DMS153 treated with DMSO at 0.1 percent for 48 hours (cell line): ENCODE data around the gene FUT8.
"Not testable (repeated sequence)": the region's sequence is repeated elsewhere in the genome, so short reads cannot be mapped to it uniquely, and the experiment has no call there.

Experiments
- DNase-seq: peaks from one replicate; lab custom pipeline; 2025; ENCODE audit not compliant: unreplicated experiment; lab: John Stamatoyannopoulos, UW

Gene FUT8

GRCh38 chr14:65415613-65416012 is 3.1 kb downstream of the FUT8 start:
- no peak for DNase-seq

GRCh38 chr14:65419593-65420252 is 7.2 kb downstream of the FUT8 start:
- no peak for DNase-seq

- DNase-seq, result no peak
These were observed 8.9 kb downstream of the FUT8 start for GRCh38 chr14:65421201-65421981.

DNA sequence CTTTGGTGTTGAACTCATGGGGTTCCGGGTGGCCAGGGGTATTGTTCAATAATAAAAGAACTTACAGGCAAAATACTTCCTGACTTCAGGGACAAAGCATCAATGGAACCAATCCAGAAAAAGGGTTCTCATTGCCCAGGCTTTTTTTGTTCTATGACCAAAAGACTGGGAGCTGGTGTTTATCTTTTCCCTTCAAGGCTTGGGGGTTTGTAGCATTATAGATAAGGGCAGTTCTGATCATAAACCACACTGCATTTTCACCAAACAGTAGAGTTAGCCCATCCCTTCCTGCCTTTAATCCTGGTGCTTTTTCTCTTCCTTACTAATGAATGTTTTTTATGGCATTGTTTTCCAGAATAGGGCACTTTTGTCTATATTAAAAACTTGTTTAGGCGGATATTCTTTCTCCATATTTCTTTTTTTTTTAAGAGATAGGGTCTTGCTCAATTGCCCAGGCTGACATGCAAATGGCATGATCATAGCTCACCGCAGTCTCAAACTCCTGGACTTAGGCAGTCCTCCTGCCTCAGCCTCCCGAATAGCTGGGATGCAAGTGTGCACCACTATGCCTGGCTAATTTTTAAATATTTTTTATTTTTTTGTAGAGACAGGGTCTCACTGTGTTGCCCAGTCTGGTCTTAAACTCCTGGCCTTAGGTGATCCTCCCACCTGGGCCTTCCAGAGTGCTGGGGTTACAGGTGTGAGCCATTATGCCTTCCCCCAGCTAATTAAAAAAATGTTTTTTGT is 9.7 kb downstream of the FUT8 start:
- DNase-seq, result no peak

DNA sequence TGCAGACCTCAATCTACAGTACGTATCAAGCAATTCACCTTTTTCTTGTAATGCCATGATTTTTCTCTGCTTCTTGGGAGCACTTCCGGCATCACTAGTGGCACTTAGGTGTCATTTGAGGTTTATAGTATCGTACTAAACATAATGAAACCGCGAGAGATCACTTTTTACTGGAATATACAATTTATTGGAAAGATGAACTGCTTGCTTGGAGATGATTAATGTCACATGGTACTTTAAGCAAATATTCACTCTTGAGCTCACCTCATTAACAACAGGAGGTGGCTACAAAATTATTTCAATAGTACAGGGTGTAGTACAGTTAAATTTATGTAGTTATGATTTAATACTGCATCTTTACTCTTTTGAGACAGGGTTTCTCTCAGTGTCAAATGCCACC is 11.5 kb downstream of the FUT8 start:
- DNase-seq, result no peak

DNA sequence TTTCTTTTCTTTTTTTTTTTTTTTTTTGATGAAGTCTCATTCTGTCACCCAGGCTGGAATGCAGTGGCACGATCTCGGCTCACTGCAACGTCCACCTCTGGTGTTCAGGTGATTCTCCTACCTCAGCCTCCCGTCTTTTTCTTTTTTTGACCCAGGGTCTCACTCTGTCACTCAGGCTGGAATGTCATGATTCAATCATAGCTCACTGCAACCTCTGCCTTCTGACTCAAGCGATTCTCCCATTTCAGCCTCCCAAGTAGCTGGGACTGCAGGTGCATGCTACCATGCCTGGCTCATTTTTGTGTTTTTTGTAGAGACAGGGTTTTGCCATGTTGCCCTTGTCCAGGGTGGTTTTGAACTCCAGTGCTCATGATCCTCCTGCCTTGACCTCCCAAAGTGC is 12.0 kb downstream of the FUT8 start:
- DNase-seq, result no peak

GRCh38 chr14:65425885-65426284 is 13.4 kb downstream of the FUT8 start:
- DNase-seq, result no peak

DNA sequence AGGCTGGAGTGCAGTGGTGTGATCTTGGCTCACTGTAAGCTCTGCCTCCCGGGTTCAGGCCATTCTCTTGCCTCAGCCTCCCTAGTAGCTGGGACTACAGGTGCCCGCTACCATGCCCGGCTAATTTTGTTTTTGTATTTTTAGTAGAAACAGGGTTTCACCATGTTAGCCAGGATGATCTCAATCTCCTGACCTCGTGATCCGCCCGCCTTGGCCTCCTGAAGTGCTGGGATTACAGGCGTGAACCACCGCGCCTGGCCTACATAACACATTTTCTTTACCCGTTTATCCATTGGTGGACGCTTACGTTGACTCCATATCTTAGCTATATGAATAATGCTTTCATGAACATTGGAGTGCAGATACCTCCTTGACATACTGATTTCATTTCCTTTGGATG is 14.4 kb downstream of the FUT8 start:
- DNase-seq, result not testable (repeated sequence)

- no peak for DNase-seq
These were observed 16.2 kb downstream of the FUT8 start for GRCh38 chr14:65428691-65429090.

DNA sequence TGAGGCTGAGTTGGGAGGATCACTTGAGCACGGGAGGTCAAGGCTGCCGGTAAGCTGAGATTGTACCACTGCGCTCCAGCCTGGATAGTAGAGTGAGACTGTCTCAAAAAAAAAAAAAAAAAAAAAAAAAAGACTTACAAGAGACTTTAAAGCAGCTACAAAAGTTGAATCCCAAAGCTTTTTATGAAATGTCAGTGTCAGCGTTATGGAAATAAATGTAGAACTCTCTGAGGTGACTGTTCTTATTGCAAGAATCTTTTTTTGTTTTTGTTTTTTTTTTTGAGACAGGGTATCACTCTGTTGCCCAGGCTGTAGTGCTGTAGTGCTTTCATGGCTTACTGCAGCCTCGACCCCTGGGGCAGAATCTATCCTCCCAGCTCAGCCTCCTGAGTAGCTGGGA is 17.2 kb downstream of the FUT8 start:
- no peak for DNase-seq

DNA sequence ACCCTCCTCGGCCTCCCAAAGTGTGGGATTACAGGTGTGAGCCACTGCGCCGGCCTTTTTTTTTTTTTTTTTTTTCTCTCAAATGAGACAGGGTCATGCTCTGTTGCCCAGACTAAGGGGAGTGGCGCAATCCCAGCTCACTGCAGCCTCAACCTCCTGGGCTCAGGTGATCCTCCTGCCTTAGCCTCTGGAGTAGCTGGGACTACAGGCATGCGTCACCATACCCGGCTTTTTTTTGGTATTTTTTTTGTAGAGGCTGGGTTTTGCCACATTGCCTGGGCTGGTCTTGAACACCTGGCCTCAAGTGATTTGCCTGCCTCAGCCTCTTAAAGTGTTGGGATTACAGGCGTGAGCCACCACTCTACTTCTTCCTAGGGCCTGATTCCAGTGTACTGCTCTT is 18.7 kb downstream of the FUT8 start:
- DNase-seq, result no peak

GRCh38 chr14:65431951-65432350 is 19.4 kb downstream of the FUT8 start:
- DNase-seq, result no peak

DNA sequence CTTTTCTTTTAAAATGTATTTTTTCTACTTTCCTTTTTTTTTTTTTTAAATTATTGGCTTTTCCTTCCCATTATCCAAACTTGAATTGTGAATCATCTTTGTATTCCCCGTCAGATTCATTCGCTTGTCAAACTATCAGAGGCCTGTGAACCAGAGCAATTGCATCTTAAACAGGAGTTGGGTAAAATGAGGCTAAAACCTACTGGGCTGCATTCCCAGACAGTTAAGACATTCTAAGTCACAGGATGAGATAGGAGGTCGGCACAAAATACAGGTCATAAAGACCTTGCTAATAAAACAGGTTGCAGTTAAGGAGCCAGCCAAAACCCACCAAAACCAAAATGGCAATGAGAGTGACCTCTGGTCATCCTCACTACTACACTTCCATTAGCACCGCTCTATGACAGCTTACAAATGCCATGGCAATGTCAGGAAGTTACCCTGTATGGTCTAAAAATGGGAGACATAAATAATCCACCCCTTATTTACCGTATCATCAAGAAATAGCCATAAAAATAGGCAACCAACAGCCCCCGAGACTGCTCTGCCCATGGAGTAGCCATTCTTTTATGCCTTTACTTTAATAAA is 19.9 kb downstream of the FUT8 start:
- DNase-seq, result no peak

GRCh38 chr14:65433157-65433556 is 20.6 kb downstream of the FUT8 start:
- DNase-seq, result no peak

GRCh38 chr14:65433646-65434045 is 21.1 kb downstream of the FUT8 start:
- no peak for DNase-seq

DNA sequence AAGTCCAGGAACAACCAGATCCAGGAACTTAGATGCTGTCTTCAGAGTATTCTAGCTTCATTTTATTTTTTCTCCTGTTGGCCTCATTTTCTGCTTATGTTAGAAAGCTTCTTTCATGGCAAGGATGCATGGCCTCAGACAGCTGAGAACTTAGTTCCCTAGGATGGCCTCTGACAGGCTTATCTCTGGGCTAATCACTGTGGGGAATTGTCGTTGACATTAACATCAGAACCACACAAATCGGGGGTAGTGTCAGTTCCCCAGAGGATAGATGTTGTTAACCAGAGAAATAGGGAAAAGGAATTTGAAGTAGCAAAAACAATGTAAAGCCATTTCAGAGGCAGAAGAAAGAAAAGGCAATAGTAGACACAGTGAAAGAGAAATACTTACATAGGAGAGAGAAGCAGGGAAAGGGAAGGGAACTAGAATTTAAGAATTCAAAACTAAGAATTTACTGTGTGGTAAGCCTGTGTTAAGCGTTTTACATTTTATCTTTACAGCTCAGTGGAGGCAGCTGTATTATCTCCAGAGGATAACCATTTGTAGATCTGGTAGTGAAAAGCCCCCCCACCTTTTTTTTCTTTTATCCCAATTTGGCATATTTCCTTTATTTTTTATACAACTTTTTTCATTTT is 21.8 kb downstream of the FUT8 start:
- DNase-seq, result no peak

DNA sequence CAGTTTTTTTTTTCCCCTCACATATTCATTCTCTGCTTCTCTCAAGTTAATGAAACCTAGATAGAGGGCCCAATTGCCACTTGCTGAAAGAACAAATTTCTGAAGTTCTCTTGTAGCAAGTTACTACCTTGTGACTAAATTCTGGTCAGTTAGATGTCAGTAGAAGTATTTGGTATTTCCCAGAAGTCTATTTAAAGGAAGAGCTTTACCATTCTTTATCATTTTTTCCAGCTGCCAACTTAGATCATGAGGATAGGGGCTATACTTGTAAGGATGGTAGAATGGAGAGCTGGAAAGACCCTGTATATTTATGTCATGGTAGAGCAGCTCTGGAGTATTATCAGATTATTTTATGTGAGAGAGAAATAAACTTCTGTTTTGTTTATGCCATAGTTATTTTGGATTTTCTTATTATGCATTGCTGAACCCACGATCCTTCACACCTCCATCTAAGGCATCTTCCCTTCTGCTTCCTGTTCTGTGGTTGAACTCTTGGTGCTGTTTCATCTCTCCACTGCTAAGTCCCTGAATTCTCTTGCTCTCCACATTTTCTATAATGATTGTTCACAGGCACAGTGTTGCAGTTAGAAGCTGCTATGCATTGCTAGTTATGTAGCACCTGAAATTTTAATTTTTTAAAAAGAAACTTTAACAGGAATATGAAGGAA is 25.9 kb downstream of the FUT8 start:
- DNase-seq, result no peak

DNA sequence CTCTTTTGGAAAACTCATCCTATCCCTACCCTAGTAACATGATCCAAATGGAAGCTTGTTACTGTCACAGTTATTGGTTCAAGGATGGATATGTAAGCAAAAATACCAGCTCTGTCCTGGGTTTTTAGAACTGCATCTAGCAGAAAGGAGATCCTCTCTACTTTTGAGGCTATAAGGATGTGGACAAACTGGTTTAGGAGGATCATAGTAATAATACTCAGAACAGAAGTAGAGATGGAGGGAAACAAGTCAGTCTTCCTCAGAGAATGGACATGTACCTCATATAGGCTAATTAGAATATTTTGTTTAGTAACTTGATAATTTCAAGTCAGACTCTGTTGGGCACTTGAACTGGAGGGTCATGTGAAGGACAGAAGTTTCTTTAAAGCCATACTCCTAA is 26.6 kb downstream of the FUT8 start:
- no peak for DNase-seq

GRCh38 chr14:65440230-65440629 is 27.7 kb downstream of the FUT8 start:
- no peak for DNase-seq

DNA sequence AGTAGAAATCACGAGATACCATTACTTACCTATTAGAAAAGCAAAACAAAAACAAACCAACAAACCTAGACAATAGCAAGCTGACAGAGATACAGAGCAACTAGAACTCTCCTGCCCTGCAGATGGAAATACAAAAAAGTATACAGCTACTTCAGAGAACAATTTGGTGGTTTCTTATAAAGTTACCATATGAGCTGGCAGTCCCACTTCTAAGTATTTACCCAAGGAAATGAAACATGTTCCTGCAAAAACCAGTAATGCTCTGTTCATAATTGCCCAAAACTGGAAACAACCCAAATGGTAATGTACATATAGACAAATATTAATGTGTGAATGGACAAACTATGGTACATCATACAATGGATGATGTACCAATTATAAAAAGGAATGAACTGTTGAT is 31.7 kb downstream of the FUT8 start:
- DNase-seq, result no peak

GRCh38 chr14:65446159-65446558 is 33.6 kb downstream of the FUT8 start:
- no peak for DNase-seq
